Vagina (tissue), 2 donors: ENCODE measurements around the gene KRT7.

Source experiments
- POLR2A ChIP-seq, 2 donors: fragments of 450-650 bp; IDR thresholded peaks; one replicate each; pipeline ENCODE4 v1.6.1; 2017; ENCODE audit warnings: antibody characterized with exemption in 2 of 2, mild to moderate bottlenecking in 2 of 2, moderate library complexity in 2 of 2
- TF ChIP-seq, protein P1 (sequence below), 3 experiments: fragments of 450-650 bp in 2 of 3; fragments of 200-600 bp in 1 of 3; sonication (generic) in 1 of 3; IDR thresholded peaks; one replicate each; pipeline ENCODE4 v1.5.1; 2017 to 2019; ENCODE audit warnings: antibody characterized with exemption in 3 of 3, mild to moderate bottlenecking in 2 of 3, moderate library complexity in 2 of 3

DNA sequence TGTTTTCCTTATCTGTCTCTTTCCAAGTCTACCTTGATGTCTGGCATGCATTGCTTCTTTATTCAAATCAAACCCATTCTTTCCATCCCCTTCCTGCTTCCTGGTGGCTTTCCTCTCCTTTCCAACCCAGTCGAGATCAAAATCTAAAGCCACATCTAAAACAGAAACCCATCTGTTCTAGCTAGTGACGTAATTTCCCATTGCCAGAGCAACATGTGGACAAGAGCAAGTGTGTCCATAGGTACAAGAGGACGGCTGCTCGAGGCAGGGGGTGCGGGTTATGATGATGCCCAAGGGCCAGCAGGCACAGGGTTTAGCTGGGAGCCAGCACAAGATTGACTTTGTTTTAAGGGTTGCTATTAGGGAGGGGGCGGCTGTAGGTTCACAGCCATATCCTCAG is 48.2 kb upstream of the KRT7 start:
- TF ChIP-seq, protein P1, sequence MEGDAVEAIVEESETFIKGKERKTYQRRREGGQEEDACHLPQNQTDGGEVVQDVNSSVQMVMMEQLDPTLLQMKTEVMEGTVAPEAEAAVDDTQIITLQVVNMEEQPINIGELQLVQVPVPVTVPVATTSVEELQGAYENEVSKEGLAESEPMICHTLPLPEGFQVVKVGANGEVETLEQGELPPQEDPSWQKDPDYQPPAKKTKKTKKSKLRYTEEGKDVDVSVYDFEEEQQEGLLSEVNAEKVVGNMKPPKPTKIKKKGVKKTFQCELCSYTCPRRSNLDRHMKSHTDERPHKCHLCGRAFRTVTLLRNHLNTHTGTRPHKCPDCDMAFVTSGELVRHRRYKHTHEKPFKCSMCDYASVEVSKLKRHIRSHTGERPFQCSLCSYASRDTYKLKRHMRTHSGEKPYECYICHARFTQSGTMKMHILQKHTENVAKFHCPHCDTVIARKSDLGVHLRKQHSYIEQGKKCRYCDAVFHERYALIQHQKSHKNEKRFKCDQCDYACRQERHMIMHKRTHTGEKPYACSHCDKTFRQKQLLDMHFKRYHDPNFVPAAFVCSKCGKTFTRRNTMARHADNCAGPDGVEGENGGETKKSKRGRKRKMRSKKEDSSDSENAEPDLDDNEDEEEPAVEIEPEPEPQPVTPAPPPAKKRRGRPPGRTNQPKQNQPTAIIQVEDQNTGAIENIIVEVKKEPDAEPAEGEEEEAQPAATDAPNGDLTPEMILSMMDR (IDR thresholded peaks at IDR 0.05), result no peak
- no peak for TF ChIP-seq POLR2A (IDR thresholded peaks at IDR 0.05)
